ENCODE measurements around the gene GDF7.

GDF7 gene

GRCh38 chr2:20675701-20676352, 8.9 kb downstream of the GDF7 start:
- DNase-seq = no peak

DNA sequence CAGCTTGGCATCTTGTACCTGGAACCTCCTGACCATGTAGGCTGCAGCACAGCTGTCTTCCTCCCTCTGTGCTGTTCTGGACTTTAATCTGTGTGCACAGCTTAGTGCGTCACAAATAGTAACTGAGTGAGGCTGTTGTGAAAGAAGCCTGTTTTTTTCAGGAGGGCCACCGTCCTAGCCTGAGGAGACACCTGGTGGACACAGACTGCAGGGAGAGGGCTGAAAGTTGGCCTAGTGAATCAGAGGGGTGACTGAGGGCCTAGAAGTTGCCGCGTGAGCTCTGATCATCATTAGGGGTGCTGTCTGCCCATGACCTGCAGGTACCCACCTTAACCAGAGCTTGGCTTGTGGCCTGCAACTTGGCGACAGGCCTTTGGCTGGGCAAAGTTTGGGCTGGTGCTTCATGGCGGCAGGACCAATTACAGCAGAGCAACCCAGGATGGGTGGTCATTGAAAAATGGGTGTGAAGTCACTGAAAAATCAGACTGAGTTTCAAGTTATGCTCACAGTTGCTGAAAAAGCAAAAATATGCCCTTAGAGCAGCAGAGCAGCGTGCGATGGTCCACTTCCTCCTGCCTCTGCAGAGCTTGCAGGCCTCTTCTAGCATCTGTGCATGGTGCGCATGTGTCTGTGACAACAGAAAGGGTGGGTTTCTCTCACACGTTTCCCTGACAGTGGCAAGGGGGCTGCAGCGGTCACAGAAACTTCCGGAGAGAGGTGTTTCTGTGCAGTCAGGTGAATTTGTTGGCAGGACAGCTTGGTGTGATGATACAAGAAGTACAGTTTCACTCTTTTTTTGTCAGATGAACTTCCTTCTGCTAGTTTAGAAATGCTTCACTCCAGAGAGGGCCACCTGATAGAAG, 9.6 kb downstream of the GDF7 start:
- no peak for DNase-seq

GRCh38 chr2:20677301-20678085, 10.5 kb downstream of the GDF7 start:
- no peak for DNase-seq

GRCh38 chr2:20678086-20678395, 11.1 kb downstream of the GDF7 start:
- no peak for DNase-seq

GRCh38 chr2:20678780-20679179, 11.8 kb downstream of the GDF7 start:
- no peak for DNase-seq

- DNase-seq = no peak
Observed at GRCh38 chr2:20680744-20681375, 13.9 kb downstream of the GDF7 start.

DNA sequence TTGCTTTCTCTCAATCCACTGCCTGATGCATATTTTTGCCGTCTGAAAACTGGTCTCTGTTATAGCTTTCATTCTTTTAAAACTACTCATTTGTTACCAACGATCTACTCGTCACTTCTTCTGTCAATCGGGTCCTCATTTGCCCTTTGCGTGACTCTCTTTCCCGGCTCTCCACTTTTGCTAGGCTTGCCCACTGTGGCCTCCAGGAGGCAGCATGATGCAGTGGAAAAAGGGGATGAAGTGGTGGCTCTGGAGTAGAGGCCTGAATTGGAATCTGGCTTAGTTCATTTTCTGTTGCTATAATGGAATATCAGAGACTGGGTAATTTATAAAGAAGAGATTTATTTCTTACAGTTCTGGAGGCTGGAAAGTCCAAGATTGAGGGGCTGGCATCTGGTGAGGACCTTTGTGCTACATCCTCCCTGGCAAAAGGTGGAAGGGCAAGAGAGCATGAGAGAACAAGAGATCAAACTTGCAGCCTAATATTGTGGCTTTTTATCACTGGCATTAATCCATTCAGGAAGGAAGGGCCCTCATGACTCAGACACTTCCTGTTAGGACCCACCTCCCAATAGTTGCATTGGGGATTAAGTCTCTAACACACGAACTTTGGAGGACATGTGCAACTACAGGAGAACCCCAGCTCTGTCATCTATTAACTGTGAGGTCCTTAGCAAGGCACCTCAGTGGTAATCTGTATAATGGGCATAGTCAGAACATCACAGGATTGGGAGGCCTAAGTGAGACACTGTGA, 15.4 kb downstream of the GDF7 start:
- no peak for DNase-seq

DNA sequence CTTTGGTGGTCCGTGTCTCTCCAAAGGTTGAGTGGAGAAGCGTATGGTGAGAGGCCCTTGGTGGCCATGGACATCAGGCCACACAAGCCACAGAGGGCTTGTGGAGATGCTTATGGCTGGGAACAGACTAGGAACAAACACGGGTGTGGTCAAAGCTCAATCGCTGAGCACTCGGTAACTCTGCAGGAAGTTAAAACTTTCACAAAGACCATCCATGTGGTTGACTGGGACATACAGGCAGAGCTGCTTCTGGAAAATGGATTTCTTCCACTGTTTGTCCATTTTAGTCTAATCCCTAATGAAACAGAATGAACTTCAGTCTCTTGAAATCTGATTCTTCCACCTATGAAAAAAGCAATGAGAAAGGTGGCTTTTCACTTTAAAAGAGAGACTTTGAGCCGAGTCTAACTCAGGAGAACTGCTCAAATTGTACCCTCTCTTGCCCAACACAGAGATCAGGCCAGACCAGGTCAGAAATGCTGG, 17.7 kb downstream of the GDF7 start:
- DNase-seq = no peak

- no peak for DNase-seq
Observed at GRCh38 chr2:20687260-20687832, 20.4 kb downstream of the GDF7 start.

- no peak for DNase-seq
Observed at GRCh38 chr2:20689428-20690264, 22.7 kb downstream of the GDF7 start.

DNA sequence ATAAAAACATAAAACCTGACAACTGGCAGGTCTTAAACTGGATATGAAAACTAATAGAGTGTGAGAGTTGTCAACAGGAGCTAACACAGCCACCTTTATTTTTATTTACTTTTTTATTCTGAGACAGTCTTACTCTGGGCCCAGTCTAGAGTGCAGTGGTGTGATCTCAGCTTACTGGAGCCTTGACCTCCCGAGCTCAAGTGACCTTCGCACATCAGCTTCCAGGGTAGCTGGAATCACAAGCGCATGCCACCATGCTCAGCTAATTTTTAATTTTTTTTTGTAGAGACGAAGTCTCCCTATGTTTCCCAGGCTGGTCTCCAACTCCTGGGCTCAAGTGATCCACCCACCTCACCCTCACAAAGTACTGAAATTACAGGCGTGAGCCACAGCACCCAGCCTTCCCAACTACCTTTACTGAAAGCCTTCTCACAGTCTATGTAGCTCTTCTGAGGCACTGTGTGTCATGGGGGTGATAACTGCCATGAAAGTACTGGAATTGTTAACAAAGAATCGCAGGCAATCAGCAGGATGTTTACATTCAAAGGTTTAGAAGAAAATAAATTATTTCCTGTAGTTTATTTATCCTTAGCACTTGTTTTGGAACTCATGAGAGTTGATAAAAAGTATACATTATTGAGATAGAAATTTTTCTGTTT, 24.3 kb downstream of the GDF7 start:
- no peak for DNase-seq

GRCh38 chr2:20692081-20692480, 25.1 kb downstream of the GDF7 start:
- DNase-seq = no peak

DNA sequence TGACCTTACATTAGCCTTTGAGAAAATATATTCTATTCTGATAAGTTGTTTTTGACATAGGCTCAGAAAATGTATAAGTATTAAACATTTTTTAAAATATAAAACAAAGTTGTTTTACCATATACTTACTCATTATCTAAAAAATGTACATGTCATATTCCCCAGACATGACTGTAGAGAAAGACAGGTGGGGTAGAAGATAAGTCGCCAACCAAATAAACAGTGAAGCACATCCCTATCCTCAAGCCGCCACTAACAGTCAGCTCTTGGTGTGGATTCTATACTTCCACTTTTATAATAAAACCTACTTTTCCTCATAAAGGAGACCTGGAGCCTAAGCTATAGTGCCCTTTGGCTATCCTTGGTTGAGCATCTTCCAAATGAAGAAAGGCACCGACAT, 26.4 kb downstream of the GDF7 start:
- DNase-seq = no peak

DNA sequence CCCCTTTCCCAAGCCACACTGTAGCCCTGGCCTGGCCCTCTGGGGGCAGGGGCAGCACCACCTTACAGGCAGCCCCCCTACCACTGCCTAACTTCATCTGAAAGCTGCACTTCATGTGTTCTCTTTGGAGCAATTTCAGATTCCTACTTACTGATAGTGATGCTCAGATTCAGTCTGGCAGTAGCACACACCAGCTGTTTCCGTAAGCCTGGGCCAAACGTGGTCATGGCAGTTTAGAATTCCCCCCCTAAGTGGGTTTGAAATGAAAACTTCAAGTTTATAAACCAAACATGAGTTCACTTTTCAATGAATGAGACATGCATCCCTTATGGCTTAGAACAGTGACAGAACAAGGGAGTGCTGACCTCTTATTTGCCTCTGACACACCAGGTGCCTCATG, 29.4 kb downstream of the GDF7 start:
- DNase-seq = no peak

DNA sequence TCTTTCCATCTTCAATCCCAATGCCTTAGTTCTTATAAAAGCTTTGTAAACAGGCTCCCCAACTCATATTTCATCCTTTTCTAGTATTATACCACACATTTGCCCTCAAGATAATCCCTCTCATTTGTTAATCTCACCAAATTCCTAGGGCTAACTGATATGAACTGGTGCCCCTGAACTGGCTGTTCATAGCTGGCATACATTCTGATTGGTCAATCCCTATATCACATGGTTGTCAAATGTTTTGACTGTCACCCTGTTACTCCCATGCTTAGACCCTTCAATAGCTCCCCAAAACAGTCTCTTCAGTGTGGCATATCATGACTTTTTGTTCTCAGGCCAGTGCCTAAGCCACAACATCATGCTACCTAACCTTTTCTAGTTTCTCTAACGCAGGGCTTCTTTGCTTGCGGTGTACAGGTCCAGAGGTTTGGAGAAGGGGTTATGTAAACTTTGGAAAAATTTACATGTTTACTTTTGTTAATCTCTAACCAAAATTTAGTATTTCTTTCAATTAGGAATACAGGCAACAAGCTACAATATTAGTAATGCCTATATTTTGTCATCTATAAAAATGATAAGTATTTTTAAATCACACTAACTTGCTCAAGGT, 30.5 kb downstream of the GDF7 start:
- DNase-seq = no peak

- DNase-seq = no peak
Observed at GRCh38 chr2:20698916-20699613, 32.1 kb downstream of the GDF7 start.

GRCh38 chr2:20702563-20702962, 35.6 kb downstream of the GDF7 start:
- DNase-seq = no peak

- DNase-seq = no peak
Observed at GRCh38 chr2:20704886-20705285, 37.9 kb downstream of the GDF7 start.

DNA sequence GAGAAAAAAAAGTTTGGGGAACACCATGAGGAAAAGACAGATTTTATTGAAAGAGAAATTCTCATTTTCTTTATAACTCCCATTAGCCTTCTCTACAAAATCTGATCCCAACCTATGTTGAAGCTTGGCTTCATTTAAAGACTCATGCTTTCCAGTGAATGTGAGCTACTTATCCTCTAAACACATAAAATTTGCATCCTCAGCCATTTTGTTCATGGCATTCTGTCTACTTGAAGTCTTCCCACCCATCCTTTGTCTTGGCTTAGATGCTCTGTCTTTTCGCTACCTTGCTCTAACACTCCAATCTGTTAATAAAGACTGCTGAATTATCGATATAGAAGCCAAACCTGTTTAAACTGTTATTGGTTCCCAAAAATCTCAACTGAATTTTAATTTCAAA, 39.3 kb downstream of the GDF7 start:
- DNase-seq = no peak
